Liver (tissue), 9 donors: ENCODE data around the gene CDC42BPA. TPM values are rescaled to one million over a fixed set of nuclear protein-coding genes. Genes with fewer than 3 reads are reported as not detected.

Experiments used
- DNase-seq: peaks from one replicate; pipeline ENCODE4 v3.0.0-alpha.2; 2017; ENCODE audit warnings: low spot score
- H3K27ac ChIP-seq, 2 donors: one replicate each; pipeline ENCODE4 v1.7.0; 2013; ENCODE audit warnings: inconsistent platforms in 2 of 2, low read length in 2 of 2, control low read depth in 1 of 2, low read depth in 1 of 2, mild to moderate bottlenecking in 1 of 2
- H3K27me3 ChIP-seq, 4 donors: one replicate each; pipeline versions ENCODE4 v1.6.1 to v1.7.0; 2013; ENCODE audit warnings: low read length in 3 of 4, inconsistent platforms in 1 of 4, mild to moderate bottlenecking in 1 of 4, moderate library complexity in 1 of 4; ENCODE audit not compliant: control insufficient read depth in 4 of 4, insufficient read depth in 4 of 4
- H3K36me3 ChIP-seq, 4 donors: one replicate each; pipeline versions ENCODE4 v1.6.1 to v1.7.0; 2013; ENCODE audit warnings: low read length in 3 of 4, mild to moderate bottlenecking in 3 of 4, low read depth in 1 of 4, moderate library complexity in 1 of 4; ENCODE audit not compliant: control insufficient read depth in 4 of 4, insufficient read depth in 3 of 4
- H3K4me1 ChIP-seq, 4 donors: one replicate each; pipeline versions ENCODE4 v1.6.1 to v1.7.0; 2013; ENCODE audit warnings: low read length in 3 of 4, mild to moderate bottlenecking in 3 of 4, moderate library complexity in 1 of 4; ENCODE audit not compliant: control insufficient read depth in 4 of 4, insufficient read depth in 4 of 4
- H3K4me3 ChIP-seq, 3 donors: one replicate each; pipeline versions ENCODE4 v1.6.1 to v1.7.0; 2013; ENCODE audit warnings: low read length in 3 of 3, control low read depth in 1 of 3, low read depth in 1 of 3, mild to moderate bottlenecking in 1 of 3
- H3K9ac ChIP-seq, 2 donors: one replicate each; pipeline ENCODE4 v1.7.0; 2013; ENCODE audit warnings: low read length in 2 of 2, mild to moderate bottlenecking in 2 of 2, moderate library complexity in 2 of 2, control low read depth in 1 of 2, low read depth in 1 of 2
- H3K9me3 ChIP-seq, 4 donors: one replicate each; pipeline versions ENCODE4 v1.6.1 to v1.7.0; 2013; ENCODE audit warnings: low read length in 3 of 4; ENCODE audit not compliant: control insufficient read depth in 4 of 4
- ATF3 ChIP-seq: IDR thresholded peaks from 2 replicates; pipeline ENCODE4 v1.6.1; 2016; ENCODE audit warnings: antibody characterized with exemption
- CTCF ChIP-seq: fragments of 150-350 bp; IDR thresholded peaks from 2 replicates; pipeline ENCODE4 v1.5.1; 2017; ENCODE audit warnings: improper control_type of control experiment, low read depth, low read length; ENCODE audit not compliant: missing input control
- EGR1 ChIP-seq, 2 donors: IDR thresholded peaks; 2 replicates each; pipeline ENCODE4 v1.6.1; 2016 to 2018; ENCODE audit warnings: antibody characterized with exemption in 2 of 2, low read depth in 2 of 2
- FOXA2 ChIP-seq: IDR thresholded peaks from 2 replicates; pipeline ENCODE4 v1.6.1; 2016; ENCODE audit warnings: antibody characterized with exemption
- GABPA ChIP-seq, 2 donors: IDR thresholded peaks in 1 of 2; conservative IDR thresholded peaks in 1 of 2; 2 replicates each; pipeline ENCODE4 v1.6.1; 2016; ENCODE audit warnings: antibody characterized with exemption in 2 of 2, mild to moderate bottlenecking in 1 of 2, moderate library complexity in 1 of 2
- HNF4A ChIP-seq, 2 donors: conservative IDR thresholded peaks; 2 replicates each; pipeline ENCODE4 v1.6.1; 2016; ENCODE audit warnings: antibody characterized with exemption in 2 of 2, mild to moderate bottlenecking in 2 of 2
- HNF4G ChIP-seq: IDR thresholded peaks from 2 replicates; pipeline ENCODE4 v1.6.1; 2016; ENCODE audit warnings: antibody characterized with exemption
- JUND ChIP-seq, 2 donors: IDR thresholded peaks; 2 replicates each; pipeline ENCODE4 v1.6.1; 2016; ENCODE audit warnings: antibody characterized with exemption in 2 of 2
- MAX ChIP-seq: IDR thresholded peaks from 2 replicates; pipeline ENCODE4 v1.6.1; 2016; ENCODE audit warnings: antibody characterized with exemption
- NR2F2 ChIP-seq: IDR thresholded peaks from 2 replicates; pipeline ENCODE4 v1.6.1; 2016; ENCODE audit warnings: antibody characterized with exemption
- RAD21 ChIP-seq, 2 donors: IDR thresholded peaks; 2 replicates each; pipeline ENCODE4 v1.6.1; 2016; ENCODE audit warnings: antibody characterized with exemption in 2 of 2, mild to moderate bottlenecking in 2 of 2
- RXRA ChIP-seq, 2 donors: IDR thresholded peaks; 2 replicates each; pipeline ENCODE4 v1.6.1; 2017 to 2018; ENCODE audit warnings: antibody characterized with exemption in 2 of 2, mild to moderate bottlenecking in 1 of 2
- SP1 ChIP-seq: IDR thresholded peaks from 2 replicates; pipeline ENCODE4 v1.6.1; 2018; ENCODE audit warnings: antibody characterized with exemption, mild to moderate bottlenecking
- TAF1 ChIP-seq: conservative IDR thresholded peaks from 2 replicates; pipeline ENCODE4 v1.6.1; 2016; ENCODE audit warnings: antibody characterized with exemption, mild to moderate bottlenecking
- YY1 ChIP-seq: IDR thresholded peaks from 2 replicates; pipeline ENCODE4 v1.6.1; 2016; ENCODE audit warnings: antibody characterized with exemption, mild to moderate bottlenecking
- ZBTB33 ChIP-seq: IDR thresholded peaks from 2 replicates; pipeline ENCODE4 v1.6.1; 2016; ENCODE audit warnings: antibody characterized with exemption
- WGBS: extraction: QIAGEN DNeasy Blood & Tissue Kit; methylation state at CpG from one replicate; pipeline ENCODE4 v1.1.7; 2013; 5-methylcytosine and 5-hydroxymethylcytosine counted together
- polyA plus RNA-seq, 2 donors: library from polyadenylated mRNA; stranded (reverse) in 1 of 2; unstranded in 1 of 2; fragments of 200-250 nt in 1 of 2; fragments of >200 nt in 1 of 2; fragmentation: Nextera tagmentation in 1 of 2; extraction: Ambion mirVana in 1 of 2; gene quantifications; one replicate each; pipeline versions ENCODE4 v1.2.1 to v1.2.3, GENCODE V29; 2013 to 2015
- total RNA-seq, 2 donors: library from RNA; depleted of rRNA; stranded (reverse); fragments of >200 nt; gene quantifications; one replicate each; pipeline ENCODE4 v1.2.3, GENCODE V29; 2014
- donor health status: healthy.
- donor health status: healthy.
- donor health status: healthy.
- donor health status: healthy.
- donor health status: healthy.

Gene CDC42BPA
- total and polyA plus RNA-seq, 4 donors, result 5.8 to 39.9 (median 24.3) TPM

GRCh38 chr1:226962421-226963391 is 355.6 kb downstream of the CDC42BPA start:
- DNase-seq, result no peak
- no peak for TF ChIP-seq ATF3
- TF ChIP-seq YY1, result no peak
- TF ChIP-seq TAF1, result no peak
- no peak for TF ChIP-seq RAD21 (IDR thresholded peaks at IDR 0.05)
- no peak for TF ChIP-seq EGR1 (IDR thresholded peaks at IDR 0.05; ENCODE audit: low read depth in 2 of 2)
- TF ChIP-seq HNF4A (conservative IDR thresholded peaks at IDR 0.05), result no peak
- no peak for TF ChIP-seq MAX
- TF ChIP-seq RXRA (IDR thresholded peaks at IDR 0.05), result no peak
- TF ChIP-seq ZBTB33, result no peak
- no peak for TF ChIP-seq GABPA (IDR thresholded peaks at IDR 0.05 in 1 of 2, conservative IDR thresholded peaks at IDR 0.05 in 1 of 2)
- Histone ChIP-seq H3K27me3 (no peaks in the 10 kb centered on the region), H3K9ac (no peak overlapping the region), H3K4me3 (no peak overlapping the region), H3K9me3 (no peaks in the 10 kb centered on the region), H3K27ac (no peak overlapping the region), H3K36me3 (peaks cover 0 to 15% (median 5%) of the 10 kb centered on the region in 4 donors), H3K4me1 (peaks cover 5 to 39% (median 27%) of the 10 kb centered on the region in 4 donors)
- 92% methylated on average over 28 of the region's 28 CpGs for WGBS

GRCh38 chr1:226960944-226961765 is 357.1 kb downstream of the CDC42BPA start:
- Histone ChIP-seq H3K9ac (no peak overlapping the region), H3K36me3 (peaks cover 0 to 9% (median 4%) of the 10 kb centered on the region in 4 donors), H3K4me1 (peaks cover 5 to 35% (median 27%) of the 10 kb centered on the region in 4 donors), H3K27ac (no peak overlapping the region), H3K9me3 (no peaks in the 10 kb centered on the region), H3K27me3 (no peaks in the 10 kb centered on the region), H3K4me3 (no peak overlapping the region)
- DNase-seq, result no peak
- TF ChIP-seq RXRA (IDR thresholded peaks at IDR 0.05) (no peak), NR2F2 (no peak)
- WGBS, result 97% methylated on average over 13 of the region's 13 CpGs

- no peaks in the 10 kb centered on the region for H3K9me3 ChIP-seq
- WGBS, result 78% methylated on average over 5 of the region's 5 CpGs
- H3K36me3 ChIP-seq, result peaks cover 0 to 3% (median 1%) of the 10 kb centered on the region in 4 donors
Observed at GRCh38 chr1:226960256-226960655, 358.0 kb downstream of the CDC42BPA start.

More at GRCh38 chr1:226960256-226960655, 358.0 kb downstream of the CDC42BPA start:
- no peaks in the 10 kb centered on the region for H3K27me3 ChIP-seq
- peaks cover 5 to 28% (median 22%) of the 10 kb centered on the region in 4 donors for H3K4me1 ChIP-seq
- H3K9ac ChIP-seq, result no peak overlapping the region
- H3K4me3 ChIP-seq, result no peak overlapping the region
- no peak for DNase-seq
- no peak overlapping the region for H3K27ac ChIP-seq
- no peak for TF ChIP-seq EGR1 (IDR thresholded peaks at IDR 0.05; ENCODE audit: low read depth in 2 of 2)
- TF ChIP-seq JUND (IDR thresholded peaks at IDR 0.05), result no peak
- TF ChIP-seq RAD21 (IDR thresholded peaks at IDR 0.05), result no peak
- no peak for TF ChIP-seq HNF4A (conservative IDR thresholded peaks at IDR 0.05)
- no peak for TF ChIP-seq SP1
- no peak for TF ChIP-seq MAX
- TF ChIP-seq ATF3, result no peak
- TF ChIP-seq YY1, result no peak
- no peak for TF ChIP-seq GABPA (IDR thresholded peaks at IDR 0.05 in 1 of 2, conservative IDR thresholded peaks at IDR 0.05 in 1 of 2)
- no peak for TF ChIP-seq FOXA2
- no peak for TF ChIP-seq RXRA (IDR thresholded peaks at IDR 0.05)
- TF ChIP-seq CTCF, result no peak
- no peak for TF ChIP-seq TAF1
- no peak for TF ChIP-seq HNF4G
